H1 (cell line): Measurements from ENCODE around the gene ENOX2. TPM values are rescaled to one million over a fixed set of nuclear protein-coding genes. Genes with fewer than 3 reads are reported as not detected.

Experiments
- ATF2 ChIP-seq: IDR thresholded peaks from 2 replicates; pipeline ENCODE4 v1.6.1; 2012; ENCODE audit warnings: low read length, inconsistent platforms
- NANOG ChIP-seq: IDR thresholded peaks from 2 replicates; pipeline ENCODE4 v1.6.1; 2011; ENCODE audit warnings: low read length, low read depth, mild to moderate bottlenecking, inconsistent platforms; ENCODE audit not compliant: insufficient read depth, poor library complexity, severe bottlenecking
- RAD21 ChIP-seq, 2 experiments: IDR thresholded peaks in 1 of 2; conservative IDR thresholded peaks in 1 of 2; 2 replicates each; pipeline ENCODE4 v1.6.1; 2011; ENCODE audit warnings: low read depth in 2 of 2, low read length in 2 of 2, improper control_type of control experiment in 1 of 2, inconsistent platforms in 1 of 2, mild to moderate bottlenecking in 1 of 2, moderate library complexity in 1 of 2
- SIN3A ChIP-seq, 2 experiments: IDR thresholded peaks in 1 of 2; conservative IDR thresholded peaks in 1 of 2; 2 replicates each; pipeline ENCODE4 v1.6.1; 2011 to 2012; ENCODE audit warnings: low read length in 2 of 2, improper control_type of control experiment in 1 of 2, low read depth in 1 of 2, mild to moderate bottlenecking in 1 of 2
- SRF ChIP-seq: IDR thresholded peaks from 2 replicates; pipeline ENCODE4 v1.6.1; 2011; ENCODE audit warnings: mild to moderate bottlenecking, low read depth, low read length, moderate library complexity
- polyA plus RNA-seq, 7 experiments: library from polyadenylated mRNA; depleted of rRNA in 3 of 7; stranded (reverse) in 5 of 7; unstranded in 2 of 7; fragments of >200 nt in 5 of 7; fragments of 200-250 nt in 2 of 7; gene quantifications; 1 replicate in 5 of 7; 2 replicates in 1 of 7; 4 replicates in 1 of 7; pipeline versions ENCODE4 v1.2.1 to v1.2.3, GENCODE V29; 2011 to 2013; ENCODE audit warnings: missing spikeins in 2 of 7, mixed read lengths in 2 of 7
- total RNA-seq: library from RNA; stranded (reverse); fragmentation: NEBNext Ultra II Directional; extraction: Animal tissue kit (Norgen Biotek cat#: 25700); gene quantifications from 2 replicates; pipeline ENCODE4 v1.2.1, GENCODE V29; 2021
- TF ChIP-seq, protein P1 (sequence below): fragments of 300-600 bp; sonication (generic); IDR thresholded peaks from 2 replicates; pipeline ENCODE4 v1.7.1; 2012; ENCODE audit warnings: low read length, moderate library complexity, mild to moderate bottlenecking, inconsistent platforms; ENCODE audit not compliant: insufficient replicate concordance

The ENOX2 gene
- total and polyA plus RNA-seq, 2 of the 8 experiments (the other 6 are each of a cell fraction or from before 2014, with no cell fraction given): 4.5 to 12.3 TPM

GRCh38 chrX:130775849-130776248 is 127.2 kb downstream of the ENOX2 start (continued):
- TF ChIP-seq, protein P1, sequence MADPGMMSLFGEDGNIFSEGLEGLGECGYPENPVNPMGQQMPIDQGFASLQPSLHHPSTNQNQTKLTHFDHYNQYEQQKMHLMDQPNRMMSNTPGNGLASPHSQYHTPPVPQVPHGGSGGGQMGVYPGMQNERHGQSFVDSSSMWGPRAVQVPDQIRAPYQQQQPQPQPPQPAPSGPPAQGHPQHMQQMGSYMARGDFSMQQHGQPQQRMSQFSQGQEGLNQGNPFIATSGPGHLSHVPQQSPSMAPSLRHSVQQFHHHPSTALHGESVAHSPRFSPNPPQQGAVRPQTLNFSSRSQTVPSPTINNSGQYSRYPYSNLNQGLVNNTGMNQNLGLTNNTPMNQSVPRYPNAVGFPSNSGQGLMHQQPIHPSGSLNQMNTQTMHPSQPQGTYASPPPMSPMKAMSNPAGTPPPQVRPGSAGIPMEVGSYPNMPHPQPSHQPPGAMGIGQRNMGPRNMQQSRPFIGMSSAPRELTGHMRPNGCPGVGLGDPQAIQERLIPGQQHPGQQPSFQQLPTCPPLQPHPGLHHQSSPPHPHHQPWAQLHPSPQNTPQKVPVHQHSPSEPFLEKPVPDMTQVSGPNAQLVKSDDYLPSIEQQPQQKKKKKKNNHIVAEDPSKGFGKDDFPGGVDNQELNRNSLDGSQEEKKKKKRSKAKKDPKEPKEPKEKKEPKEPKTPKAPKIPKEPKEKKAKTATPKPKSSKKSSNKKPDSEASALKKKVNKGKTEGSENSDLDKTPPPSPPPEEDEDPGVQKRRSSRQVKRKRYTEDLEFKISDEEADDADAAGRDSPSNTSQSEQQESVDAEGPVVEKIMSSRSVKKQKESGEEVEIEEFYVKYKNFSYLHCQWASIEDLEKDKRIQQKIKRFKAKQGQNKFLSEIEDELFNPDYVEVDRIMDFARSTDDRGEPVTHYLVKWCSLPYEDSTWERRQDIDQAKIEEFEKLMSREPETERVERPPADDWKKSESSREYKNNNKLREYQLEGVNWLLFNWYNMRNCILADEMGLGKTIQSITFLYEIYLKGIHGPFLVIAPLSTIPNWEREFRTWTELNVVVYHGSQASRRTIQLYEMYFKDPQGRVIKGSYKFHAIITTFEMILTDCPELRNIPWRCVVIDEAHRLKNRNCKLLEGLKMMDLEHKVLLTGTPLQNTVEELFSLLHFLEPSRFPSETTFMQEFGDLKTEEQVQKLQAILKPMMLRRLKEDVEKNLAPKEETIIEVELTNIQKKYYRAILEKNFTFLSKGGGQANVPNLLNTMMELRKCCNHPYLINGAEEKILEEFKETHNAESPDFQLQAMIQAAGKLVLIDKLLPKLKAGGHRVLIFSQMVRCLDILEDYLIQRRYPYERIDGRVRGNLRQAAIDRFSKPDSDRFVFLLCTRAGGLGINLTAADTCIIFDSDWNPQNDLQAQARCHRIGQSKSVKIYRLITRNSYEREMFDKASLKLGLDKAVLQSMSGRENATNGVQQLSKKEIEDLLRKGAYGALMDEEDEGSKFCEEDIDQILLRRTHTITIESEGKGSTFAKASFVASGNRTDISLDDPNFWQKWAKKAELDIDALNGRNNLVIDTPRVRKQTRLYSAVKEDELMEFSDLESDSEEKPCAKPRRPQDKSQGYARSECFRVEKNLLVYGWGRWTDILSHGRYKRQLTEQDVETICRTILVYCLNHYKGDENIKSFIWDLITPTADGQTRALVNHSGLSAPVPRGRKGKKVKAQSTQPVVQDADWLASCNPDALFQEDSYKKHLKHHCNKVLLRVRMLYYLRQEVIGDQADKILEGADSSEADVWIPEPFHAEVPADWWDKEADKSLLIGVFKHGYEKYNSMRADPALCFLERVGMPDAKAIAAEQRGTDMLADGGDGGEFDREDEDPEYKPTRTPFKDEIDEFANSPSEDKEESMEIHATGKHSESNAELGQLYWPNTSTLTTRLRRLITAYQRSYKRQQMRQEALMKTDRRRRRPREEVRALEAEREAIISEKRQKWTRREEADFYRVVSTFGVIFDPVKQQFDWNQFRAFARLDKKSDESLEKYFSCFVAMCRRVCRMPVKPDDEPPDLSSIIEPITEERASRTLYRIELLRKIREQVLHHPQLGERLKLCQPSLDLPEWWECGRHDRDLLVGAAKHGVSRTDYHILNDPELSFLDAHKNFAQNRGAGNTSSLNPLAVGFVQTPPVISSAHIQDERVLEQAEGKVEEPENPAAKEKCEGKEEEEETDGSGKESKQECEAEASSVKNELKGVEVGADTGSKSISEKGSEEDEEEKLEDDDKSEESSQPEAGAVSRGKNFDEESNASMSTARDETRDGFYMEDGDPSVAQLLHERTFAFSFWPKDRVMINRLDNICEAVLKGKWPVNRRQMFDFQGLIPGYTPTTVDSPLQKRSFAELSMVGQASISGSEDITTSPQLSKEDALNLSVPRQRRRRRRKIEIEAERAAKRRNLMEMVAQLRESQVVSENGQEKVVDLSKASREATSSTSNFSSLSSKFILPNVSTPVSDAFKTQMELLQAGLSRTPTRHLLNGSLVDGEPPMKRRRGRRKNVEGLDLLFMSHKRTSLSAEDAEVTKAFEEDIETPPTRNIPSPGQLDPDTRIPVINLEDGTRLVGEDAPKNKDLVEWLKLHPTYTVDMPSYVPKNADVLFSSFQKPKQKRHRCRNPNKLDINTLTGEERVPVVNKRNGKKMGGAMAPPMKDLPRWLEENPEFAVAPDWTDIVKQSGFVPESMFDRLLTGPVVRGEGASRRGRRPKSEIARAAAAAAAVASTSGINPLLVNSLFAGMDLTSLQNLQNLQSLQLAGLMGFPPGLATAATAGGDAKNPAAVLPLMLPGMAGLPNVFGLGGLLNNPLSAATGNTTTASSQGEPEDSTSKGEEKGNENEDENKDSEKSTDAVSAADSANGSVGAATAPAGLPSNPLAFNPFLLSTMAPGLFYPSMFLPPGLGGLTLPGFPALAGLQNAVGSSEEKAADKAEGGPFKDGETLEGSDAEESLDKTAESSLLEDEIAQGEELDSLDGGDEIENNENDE: no peak
- TF ChIP-seq NANOG (no peak), ATF2 (no peak), RAD21 (IDR thresholded peaks at IDR 0.05 in 1 of 2, conservative IDR thresholded peaks at IDR 0.05 in 1 of 2; ENCODE audit: low read depth in 2 of 2, low read length in 2 of 2) (no peak), SRF (no peak), SIN3A (conservative IDR thresholded peaks at IDR 0.05 in 1 of 2, IDR thresholded peaks at IDR 0.05 in 1 of 2; ENCODE audit: low read depth in 1 of 2, low read length in 2 of 2) (no peak)
